Activated CD4-positive, alpha-beta T cell treated with anti-CD3 and anti-CD28 coated beads for 1 hour (primary cell): ENCODE data around the gene CLEC9A.

ENCODE experiments used
- DNase-seq: peaks from one replicate; pipeline ENCODE4 v3.0.0-alpha.2; 2020

Gene CLEC9A

GRCh38 chr12:10113075-10113474, 82.6 kb downstream of the CLEC9A start:
- DNase-seq: no peak

GRCh38 chr12:10113920-10114319, 83.4 kb downstream of the CLEC9A start:
- no peak for DNase-seq

- DNase-seq: no peak
Observed at GRCh38 chr12:10115311-10115710, 84.8 kb downstream of the CLEC9A start.
